ENCODE measurements around the gene DMPK. TPM values are rescaled to one million over a fixed set of nuclear protein-coding genes. Genes with fewer than 3 reads are reported as not detected.
"Not testable (repeated sequence)": the region's sequence is repeated elsewhere in the genome, so short reads cannot be mapped to it uniquely, and the experiment has no call there.

The DMPK gene
- polyA plus RNA-seq, 1 donor, result 382 TPM

- DNase-seq (ENCODE audit: low read depth), result no peak
Measured at GRCh38 chr19:45815481-45816216, 33.4 kb upstream of the DMPK start.

- DNase-seq (ENCODE audit: low read depth), result no peak
Measured at GRCh38 chr19:45814851-45815480, 32.7 kb upstream of the DMPK start, which contains the start of gene RSPH6A. TSS of gene RSPH6A (minus strand) at chr19:45815308. CDS start at chr19:45815176, 132 bp downstream.

- no peak for DNase-seq (ENCODE audit: low read depth)
Measured at GRCh38 chr19:45814166-45814780, 32.0 kb upstream of the DMPK start.

- no peak for DNase-seq (ENCODE audit: low read depth)
Measured at GRCh38 chr19:45812297-45812696, 30.0 kb upstream of the DMPK start.

DNA sequence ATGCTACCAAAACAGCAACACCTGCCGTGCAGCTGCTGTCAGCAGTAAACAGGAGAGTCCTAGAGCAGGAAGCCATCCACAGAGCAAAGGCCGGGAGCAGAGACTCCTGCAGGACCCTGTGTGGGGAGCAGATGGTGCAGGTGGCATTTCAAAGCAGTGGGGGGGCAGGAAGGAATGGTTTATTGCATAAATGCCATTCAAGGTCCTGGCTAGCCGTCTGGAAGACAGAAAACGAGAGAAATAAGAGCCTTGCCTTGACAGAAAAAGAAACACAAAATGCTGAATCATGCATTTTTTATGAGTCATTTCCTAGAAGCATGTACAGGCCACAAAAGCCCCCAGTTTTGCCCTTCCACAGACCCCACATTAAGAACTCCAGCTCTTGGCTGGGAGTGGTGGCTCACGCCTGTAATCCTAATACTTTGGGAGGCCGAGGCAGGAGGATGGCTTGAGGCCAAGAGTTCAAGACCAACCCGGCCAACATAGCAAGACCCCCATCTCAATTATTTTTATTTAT lies 27.4 kb upstream of the DMPK start:
- DNase-seq (ENCODE audit: low read depth), result no peak

DNA sequence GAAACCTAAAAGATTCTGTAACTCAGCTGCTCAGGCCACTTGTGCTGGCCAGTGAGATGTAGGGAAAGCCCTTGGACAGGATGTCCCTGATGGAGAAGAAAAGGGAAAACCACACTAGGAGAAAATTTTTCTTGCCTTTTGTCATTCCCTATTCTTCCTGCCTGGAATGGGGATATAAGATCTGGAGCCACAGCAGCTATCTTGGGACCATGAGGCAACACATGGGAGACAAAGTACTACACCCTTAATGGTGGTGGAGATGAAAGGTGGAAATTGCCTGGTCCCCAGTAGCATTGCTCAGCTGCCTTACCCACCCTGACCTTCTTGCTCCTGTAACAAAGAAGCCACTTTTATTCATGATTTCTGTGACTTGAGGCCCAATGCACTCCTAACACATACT lies 23.4 kb upstream of the DMPK start:
- no peak for DNase-seq (ENCODE audit: low read depth)

DNA sequence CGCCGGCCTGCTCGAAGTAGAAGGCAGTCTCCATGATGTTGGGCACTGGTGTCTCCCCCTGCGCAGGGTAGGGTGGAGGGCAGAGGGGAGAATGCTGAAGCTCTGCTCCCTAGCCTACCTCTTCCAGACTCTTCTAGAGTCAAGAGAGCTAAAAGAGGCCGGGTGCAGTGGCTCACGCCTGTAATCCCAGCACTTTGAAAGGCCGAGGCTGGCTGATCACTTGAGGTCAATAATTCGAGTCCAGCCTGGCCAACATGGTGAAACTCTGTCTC lies 22.6 kb upstream of the DMPK start:
- no peak for DNase-seq (ENCODE audit: low read depth)

GRCh38 chr19:45804140-45804958 lies 22.1 kb upstream of the DMPK start:
- DNase-seq (ENCODE audit: low read depth), result no peak

DNA sequence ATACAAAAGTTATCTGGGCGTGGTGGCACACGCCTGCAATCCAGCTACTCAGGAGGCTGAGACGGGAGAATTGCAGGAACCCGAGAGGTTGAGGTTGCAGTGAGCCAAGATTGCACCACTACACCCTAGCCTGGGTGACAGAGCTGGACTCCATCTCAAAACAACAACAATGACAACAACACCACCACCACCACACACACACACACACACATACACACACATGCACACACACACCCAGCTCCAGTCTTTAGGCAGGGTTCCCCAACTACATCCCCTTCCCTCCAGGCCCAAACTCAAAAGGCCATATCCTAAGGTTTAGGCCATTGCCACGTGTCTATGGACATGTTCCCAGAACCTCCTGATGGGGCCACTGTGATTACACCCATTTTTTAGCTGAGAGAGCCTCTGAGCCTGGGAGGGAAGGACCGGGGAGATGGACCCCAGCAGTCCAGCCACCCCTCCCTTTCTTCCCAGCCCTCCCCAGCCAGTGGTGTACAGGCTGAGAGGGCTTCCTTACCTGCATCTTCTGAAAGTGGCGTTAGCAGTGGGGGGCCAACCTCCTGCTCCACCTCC lies 19.4 kb upstream of the DMPK start:
- no peak for DNase-seq (ENCODE audit: low read depth)

DNA sequence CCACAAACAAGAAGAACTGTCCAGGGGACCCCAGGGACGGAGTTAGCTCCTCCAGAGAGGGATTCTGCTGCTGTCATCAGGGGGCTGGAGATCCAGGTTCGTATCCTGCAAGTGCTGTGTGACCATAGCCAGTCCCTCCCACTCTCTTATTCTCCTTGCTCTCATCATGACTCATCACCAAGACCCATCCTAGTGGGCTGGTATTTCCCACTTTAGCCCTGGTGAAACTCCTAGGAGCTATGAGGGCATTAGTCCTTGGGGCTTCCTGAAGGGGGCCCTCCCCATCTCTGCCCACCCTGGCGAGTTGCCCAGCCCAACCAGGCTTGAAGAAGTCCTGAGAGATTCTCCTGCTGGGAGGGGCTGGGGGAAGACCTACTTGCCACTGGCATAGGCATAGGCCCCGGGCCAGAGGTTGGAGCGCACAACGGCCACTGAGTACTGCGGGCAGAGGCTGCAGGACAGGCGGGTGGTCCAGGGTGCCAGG lies 17.8 kb upstream of the DMPK start:
- no peak for DNase-seq (ENCODE audit: low read depth)

- DNase-seq (ENCODE audit: low read depth), result not testable (repeated sequence)
Measured at GRCh38 chr19:45799541-45799940, 17.3 kb upstream of the DMPK start.

DNA sequence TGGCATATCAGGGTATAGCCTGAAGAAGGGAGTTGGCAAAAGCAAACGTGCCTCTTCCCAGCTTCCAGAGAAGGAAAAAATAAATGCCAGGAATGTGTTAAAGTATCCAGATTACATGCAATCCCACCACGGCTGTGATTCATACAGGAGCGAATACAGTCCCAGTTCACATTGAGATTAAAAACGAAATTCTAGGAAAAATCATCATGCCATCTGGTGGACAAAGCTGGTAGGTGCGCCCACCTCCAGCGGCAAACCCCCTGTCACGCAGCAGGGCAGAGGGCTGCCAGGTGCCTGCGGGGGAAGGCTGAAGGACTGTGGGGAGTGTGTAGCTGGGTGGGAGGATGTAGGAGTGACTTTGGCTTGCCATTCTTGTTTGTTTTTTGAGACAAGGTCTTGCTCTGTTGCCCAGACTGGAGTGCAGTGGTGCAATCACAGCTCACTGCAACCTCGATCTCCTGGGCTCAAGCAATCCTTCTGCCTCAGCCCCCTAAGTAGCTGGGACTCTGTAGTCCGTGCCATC lies 16.8 kb upstream of the DMPK start:
- DNase-seq (ENCODE audit: low read depth), result no peak

- no peak for DNase-seq (ENCODE audit: low read depth)
Measured at GRCh38 chr19:45794627-45795026, 12.3 kb upstream of the DMPK start.

- DNase-seq (ENCODE audit: low read depth), result no peak
Measured at GRCh38 chr19:45793876-45794275, 11.6 kb upstream of the DMPK start.

DNA sequence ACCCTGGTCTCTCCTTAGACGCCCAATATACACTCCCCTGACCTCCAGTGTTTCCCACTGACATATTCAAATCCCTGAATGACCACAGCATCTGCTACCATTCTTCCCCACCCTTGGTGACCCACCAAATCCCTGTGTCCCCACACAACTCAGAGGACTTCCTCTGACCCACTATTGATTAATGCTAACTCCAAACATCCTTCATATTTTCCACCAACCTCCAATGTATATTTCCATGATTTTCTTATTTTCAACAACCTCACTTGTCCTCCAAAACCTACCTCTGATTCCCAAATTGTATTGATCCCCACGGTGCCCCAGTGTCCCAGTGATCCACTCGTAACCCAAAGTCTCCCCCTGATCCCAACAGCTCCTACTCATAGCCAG lies 10.9 kb upstream of the DMPK start:
- DNase-seq (ENCODE audit: low read depth), result no peak

GRCh38 chr19:45792470-45793177 lies 10.3 kb upstream of the DMPK start, which contains the start of gene DMWD:
TSS of gene DMWD (minus strand) at chr19:45792845. CDS start at chr19:45792756, 89 bp downstream.
- DNase-seq (ENCODE audit: low read depth), result peak; percentile 95

- no peak for DNase-seq (ENCODE audit: low read depth)
Measured at GRCh38 chr19:45791744-45792469, 9.6 kb upstream of the DMPK start.

GRCh38 chr19:45790942-45791341 lies 8.7 kb upstream of the DMPK start:
- DNase-seq (ENCODE audit: low read depth), result no peak

DNA sequence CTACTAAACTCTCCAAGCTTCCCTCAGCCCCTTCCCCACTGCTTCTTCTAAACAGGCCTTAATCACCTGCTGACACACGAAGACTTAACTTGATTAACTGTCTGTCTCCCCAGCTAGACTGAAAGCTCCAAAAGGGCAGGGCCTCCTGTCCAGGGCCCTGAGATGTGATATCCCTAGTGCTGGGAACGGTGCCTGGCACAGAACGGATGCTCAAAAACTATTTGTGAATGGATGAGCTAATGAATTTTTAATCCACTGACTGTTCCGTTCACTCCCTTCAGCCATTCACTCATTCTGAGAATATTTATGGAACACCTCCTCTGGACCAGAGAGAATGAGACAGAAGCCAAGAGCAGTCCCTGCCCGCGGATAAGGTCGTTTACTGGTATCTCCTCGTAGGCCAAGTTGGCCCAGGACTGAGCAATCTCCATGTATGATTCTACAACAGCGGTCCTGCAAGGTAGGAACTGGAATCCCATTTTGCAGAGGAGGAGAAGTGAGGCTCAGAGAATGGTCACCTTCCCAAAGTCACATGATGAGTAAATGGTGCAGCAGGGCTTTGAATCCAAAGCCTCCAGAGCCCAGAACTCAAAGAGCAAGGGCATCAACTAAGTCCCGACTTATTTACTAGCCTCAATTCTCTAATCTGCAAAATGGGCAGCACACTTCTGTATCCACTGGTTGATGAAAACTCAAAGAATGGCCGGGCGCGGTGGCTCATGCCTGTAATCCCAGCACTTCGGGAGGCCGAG lies 6.9 kb upstream of the DMPK start:
- DNase-seq (ENCODE audit: low read depth), result no peak
